Measurements from ENCODE around the gene TRIM66.

- no peak for TF ChIP-seq EZH2phosphoT487 (IDR thresholded peaks at IDR 0.05; ENCODE audit: insufficient read depth, low read depth)
- no peak for TF ChIP-seq EZH2 (IDR thresholded peaks at IDR 0.05; ENCODE audit: insufficient read depth, poor library complexity, severe bottlenecking)
Observed at GRCh38 chr11:8671651-8672062, 10.8 kb downstream of the TRIM66 start.
